Measurements from ENCODE around the gene DERL3. TPM values are rescaled to one million over a fixed set of nuclear protein-coding genes. Genes with fewer than 3 reads are reported as not detected.

Gene DERL3
- polyA plus RNA-seq, 1 donor (not counting 4 experiments of a cell fraction or from before 2014, with no cell fraction given): 0.05 TPM

- no peaks in the 10 kb centered on the region for H3K4me1 ChIP-seq (ENCODE audit: control insufficient read depth, extremely low read depth, insufficient read depth, low read length)
- DNase-seq (ENCODE audit: low read depth, low spot score): no peak
- no peak overlapping the region for H3K9ac ChIP-seq (ENCODE audit: control insufficient read depth, extremely low read depth, insufficient read depth, low read length)
- dilution Hi-C loops (cut with MboI; ENCODE audit: extremely low pct_ligation_motif_present, low sequenced_read_pairs): no loop called here
- no peaks in the 10 kb centered on the region for H3K9me1 ChIP-seq (ENCODE audit: control insufficient read depth, extremely low read depth, insufficient read depth, low read length)
- H3K27ac ChIP-seq (ENCODE audit: control insufficient read depth, insufficient read depth, low read length): no peak overlapping the region
- H3K27me3 ChIP-seq (ENCODE audit: control insufficient read depth, extremely low read depth, insufficient read depth, low read length): no peaks in the 10 kb centered on the region
- no peak overlapping the region for H2AFZ ChIP-seq (ENCODE audit: control insufficient read depth, low read length)
- H3K9me3 ChIP-seq (ENCODE audit: control insufficient read depth, low read depth, low read length): no peaks in the 10 kb centered on the region
- peaks cover 36 to 46% of the 10 kb centered on the region in 2 experiments for H3K36me3 ChIP-seq (ENCODE audit: control insufficient read depth in 2 of 2, extremely low read depth in 1 of 2, insufficient read depth in 2 of 2, low read length in 2 of 2)
- TF ChIP-seq EZH2 (IDR thresholded peaks at IDR 0.05; ENCODE audit: low read length) (no peak), CTCF (optimal IDR thresholded peaks at IDR 0.05 in 1 of 3, IDR thresholded peaks at IDR 0.05 in 1 of 3, conservative IDR thresholded peaks at IDR 0.05 in 1 of 3; ENCODE audit: extremely low read depth in 1 of 3, insufficient read depth in 2 of 3, low read length in 3 of 3) (no peak)
- H3K4me2 ChIP-seq (ENCODE audit: control insufficient read depth, extremely low read depth, insufficient read depth, low read depth, low read length): no peak overlapping the region
- H3K79me2 ChIP-seq (ENCODE audit: control insufficient read depth, insufficient read depth, low read length): peaks cover 5% of the 10 kb centered on the region
- FAIRE-seq: no peak
- no peak overlapping the region for H3K4me3 ChIP-seq (ENCODE audit: control insufficient read depth in 2 of 3, extremely low read depth in 1 of 3, insufficient read depth in 2 of 3, low read depth in 1 of 3, low read length in 3 of 3)
- H4K20me1 ChIP-seq (ENCODE audit: control insufficient read depth, extremely low read depth, insufficient read depth, low read length): no peaks in the 10 kb centered on the region
These were observed 7.0 kb downstream of the DERL3 start for GRCh38 chr22:23831781-23832180.

- no peak overlapping the region for H3K27ac ChIP-seq (ENCODE audit: control insufficient read depth, insufficient read depth, low read length)
- H3K27me3 ChIP-seq (ENCODE audit: control insufficient read depth, extremely low read depth, insufficient read depth, low read length): no peaks in the 10 kb centered on the region
- no peaks in the 10 kb centered on the region for H3K9me3 ChIP-seq (ENCODE audit: control insufficient read depth, low read depth, low read length)
- H3K4me2 ChIP-seq (ENCODE audit: control insufficient read depth, extremely low read depth, insufficient read depth, low read depth, low read length): no peak overlapping the region
- H3K79me2 ChIP-seq (ENCODE audit: control insufficient read depth, insufficient read depth, low read length): peaks cover 5% of the 10 kb centered on the region
- H4K20me1 ChIP-seq (ENCODE audit: control insufficient read depth, extremely low read depth, insufficient read depth, low read length): no peaks in the 10 kb centered on the region
- H3K9me1 ChIP-seq (ENCODE audit: control insufficient read depth, extremely low read depth, insufficient read depth, low read length): peaks cover 2% of the 10 kb centered on the region
- peaks cover 2% of the 10 kb centered on the region for H3K4me1 ChIP-seq (ENCODE audit: control insufficient read depth, extremely low read depth, insufficient read depth, low read length)
- DNase-seq (ENCODE audit: low read depth, low spot score): no peak
- no peak overlapping the region for H3K4me3 ChIP-seq (ENCODE audit: control insufficient read depth in 2 of 3, extremely low read depth in 1 of 3, insufficient read depth in 2 of 3, low read depth in 1 of 3, low read length in 3 of 3)
- peaks cover 40 to 52% of the 10 kb centered on the region in 2 experiments for H3K36me3 ChIP-seq (ENCODE audit: control insufficient read depth in 2 of 2, extremely low read depth in 1 of 2, insufficient read depth in 2 of 2, low read length in 2 of 2)
- H2AFZ ChIP-seq (ENCODE audit: control insufficient read depth, low read length): no peak overlapping the region
- TF ChIP-seq CTCF (optimal IDR thresholded peaks at IDR 0.05 in 1 of 3, IDR thresholded peaks at IDR 0.05 in 1 of 3, conservative IDR thresholded peaks at IDR 0.05 in 1 of 3; ENCODE audit: extremely low read depth in 1 of 3, insufficient read depth in 2 of 3, low read length in 3 of 3): no peak
- no peak for TF ChIP-seq EZH2 (IDR thresholded peaks at IDR 0.05; ENCODE audit: low read length)
- dilution Hi-C loops (cut with MboI; ENCODE audit: extremely low pct_ligation_motif_present, low sequenced_read_pairs): no loop called here
- no peak overlapping the region for H3K9ac ChIP-seq (ENCODE audit: control insufficient read depth, extremely low read depth, insufficient read depth, low read length)
- FAIRE-seq: no peak
These were observed 7.5 kb downstream of the DERL3 start for GRCh38 chr22:23831261-23831660.
